CD1c-positive myeloid dendritic cell (primary cell): ENCODE data around the gene GGT6.

ENCODE experiments used
- DNase-seq: peaks from one replicate; pipeline ENCODE4 v3.0.0-alpha.2; 2016; ENCODE audit errors: extremely low spot score

Gene GGT6

GRCh38 chr17:4551141-4551540 is 9.2 kb downstream of the GGT6 start:
- DNase-seq = no peak

DNA sequence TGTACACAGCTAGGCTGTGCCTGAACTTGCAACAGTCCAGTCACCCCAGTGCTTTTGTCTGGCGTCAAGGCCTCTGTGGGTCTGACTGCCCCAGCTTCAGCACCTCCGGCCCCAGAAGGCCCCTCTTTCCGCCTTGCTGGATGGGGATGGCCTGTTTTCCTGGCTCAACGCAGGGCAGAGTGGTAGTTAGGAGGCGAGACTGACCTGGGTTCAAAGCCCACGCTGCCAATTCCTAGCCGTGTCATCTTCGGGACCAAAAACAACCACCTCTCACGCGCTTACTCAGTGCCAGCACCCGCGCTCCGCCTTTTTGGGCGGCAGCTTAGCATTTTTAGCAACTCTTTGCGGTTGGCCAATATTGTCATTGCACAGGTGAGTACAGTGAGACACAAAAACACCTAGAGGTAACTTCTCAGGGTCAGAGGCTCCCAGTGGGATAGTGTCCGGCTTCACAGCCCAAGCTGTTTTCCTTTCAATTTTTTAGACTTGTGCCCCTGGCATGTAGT is 9.8 kb downstream of the GGT6 start:
- no peak for DNase-seq

DNA sequence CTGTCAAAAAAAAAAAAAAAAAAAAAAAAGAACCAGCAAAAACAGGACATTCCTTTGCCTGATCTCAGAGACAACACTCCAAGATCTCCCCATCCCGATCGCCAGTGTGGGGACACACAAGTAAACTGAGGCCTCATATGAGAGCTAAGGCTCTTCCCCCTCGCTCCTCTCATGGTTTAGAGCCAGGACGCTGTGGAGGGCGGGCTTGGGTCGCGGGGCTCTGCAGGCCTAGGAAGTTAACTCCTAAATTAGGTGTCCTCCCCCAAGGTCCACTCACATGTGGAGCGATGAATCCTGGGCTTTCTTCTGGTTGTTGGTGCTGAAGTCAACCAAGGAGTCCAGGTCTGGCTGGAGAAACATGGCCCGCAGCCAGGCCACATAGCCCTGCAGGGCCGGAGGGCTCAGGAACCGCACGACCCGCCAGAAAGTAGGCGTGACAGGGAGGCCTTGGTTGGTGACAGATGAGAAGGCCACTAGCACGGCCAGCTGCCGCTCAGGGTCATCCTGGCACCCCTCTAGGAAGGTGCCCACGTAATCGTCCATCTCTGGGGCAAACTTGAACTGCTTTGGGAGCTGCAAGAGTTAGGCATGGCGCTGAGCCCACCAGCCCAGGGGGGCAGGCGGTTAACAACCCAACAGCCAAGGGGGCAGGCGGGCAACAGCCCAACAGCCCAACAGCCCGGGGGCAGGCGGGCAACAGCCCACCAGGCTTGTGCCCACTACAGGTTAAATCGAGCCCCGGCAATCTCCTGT is 10.4 kb downstream of the GGT6 start:
- no peak for DNase-seq

GRCh38 chr17:4548721-4549531 is 11.5 kb downstream of the GGT6 start:
- no peak for DNase-seq

DNA sequence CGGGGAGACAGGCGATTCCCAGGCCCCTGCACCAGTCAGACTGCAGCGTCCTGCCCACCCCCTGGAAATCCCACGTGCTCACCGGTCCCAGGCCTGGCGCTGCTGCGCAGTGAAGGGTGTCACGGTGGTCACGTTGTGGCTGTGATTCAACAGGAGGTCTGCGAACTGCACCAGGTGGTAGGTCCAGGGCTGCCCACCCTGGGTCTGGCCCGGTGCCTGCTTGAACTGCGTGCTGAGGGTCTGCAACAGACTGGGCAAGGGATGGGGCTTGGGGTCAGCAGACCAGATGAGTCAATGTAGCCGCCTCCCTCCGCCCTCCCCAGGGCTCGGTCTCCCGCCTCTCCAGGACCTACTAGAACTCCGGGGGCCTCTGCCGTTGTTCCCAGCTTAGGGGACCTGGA is 12.3 kb downstream of the GGT6 start:
- no peak for DNase-seq

DNA sequence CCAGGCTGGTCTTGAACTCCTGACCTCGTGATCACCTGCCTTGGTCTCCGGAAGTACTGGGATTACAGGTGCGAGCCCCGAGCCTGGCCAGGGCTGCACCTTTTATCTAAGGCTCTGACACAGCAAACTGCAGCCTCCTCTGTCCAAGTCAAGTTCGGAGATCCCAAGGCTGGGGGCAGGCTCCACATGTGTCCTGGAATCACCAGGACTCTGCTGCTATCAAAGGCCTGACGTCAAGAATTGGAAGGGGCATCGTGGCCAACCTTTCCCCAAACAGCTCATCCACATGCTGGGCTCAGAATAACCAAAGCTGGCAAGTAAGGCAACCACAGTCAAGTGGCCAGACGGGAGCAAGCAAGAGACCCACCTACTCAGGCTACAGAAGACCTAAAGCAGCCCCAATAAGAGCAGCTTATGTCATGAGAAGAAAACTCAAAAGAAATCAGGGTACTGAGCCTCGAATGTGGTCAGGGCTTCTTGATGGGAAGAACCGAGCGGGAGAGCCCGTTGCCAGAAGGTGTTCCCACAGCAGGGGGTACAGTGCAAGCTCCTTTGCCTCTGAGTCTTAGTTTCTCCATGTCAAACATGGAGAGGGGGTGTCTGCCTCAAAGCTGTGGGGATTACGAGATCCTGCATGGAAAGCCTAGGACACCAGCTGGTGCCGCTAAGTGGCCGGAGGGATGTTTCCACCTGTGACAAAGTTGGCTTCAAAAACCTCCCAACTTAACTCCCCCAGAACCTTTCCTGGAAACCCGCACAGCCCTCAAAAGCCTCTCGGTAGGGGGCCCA is 13.1 kb downstream of the GGT6 start:
- DNase-seq = no peak

DNA sequence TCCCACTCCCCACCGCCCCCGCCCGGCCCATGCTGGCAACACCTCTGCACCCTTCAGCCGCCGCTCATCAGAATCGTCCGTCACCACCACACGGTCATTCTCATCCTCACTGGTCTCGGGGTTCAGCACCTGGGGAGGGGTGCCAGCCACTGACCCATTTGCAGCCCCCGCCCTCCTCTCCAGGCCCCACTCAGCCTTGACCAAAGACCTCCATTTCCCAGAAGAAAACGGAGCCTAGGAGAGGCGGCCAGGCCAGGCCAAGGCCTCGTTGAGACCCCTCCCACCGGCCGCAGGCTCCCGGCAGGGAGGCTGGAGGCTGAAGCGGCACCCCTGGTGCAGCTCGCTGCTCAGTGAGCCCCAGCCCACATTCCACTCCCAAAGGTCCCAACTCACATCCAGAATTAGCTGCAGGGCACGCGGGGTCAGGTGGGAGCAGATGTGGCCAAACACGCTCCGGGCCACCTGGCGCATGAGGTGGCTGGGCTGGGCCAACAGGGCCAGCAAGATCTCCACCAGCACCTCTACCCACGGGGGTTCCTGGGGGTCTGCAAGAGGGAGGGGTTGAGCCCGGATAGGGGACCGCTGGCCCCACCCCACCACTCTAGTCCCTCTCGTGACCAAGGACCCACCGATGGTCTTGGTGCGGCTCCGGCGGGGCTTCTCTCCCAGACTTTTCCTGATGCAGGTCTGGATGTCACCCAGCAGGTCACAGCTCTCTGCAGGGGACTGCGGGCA is 15.0 kb downstream of the GGT6 start:
- DNase-seq = no peak

GRCh38 chr17:4544951-4545216 is 15.5 kb downstream of the GGT6 start:
- no peak for DNase-seq

DNA sequence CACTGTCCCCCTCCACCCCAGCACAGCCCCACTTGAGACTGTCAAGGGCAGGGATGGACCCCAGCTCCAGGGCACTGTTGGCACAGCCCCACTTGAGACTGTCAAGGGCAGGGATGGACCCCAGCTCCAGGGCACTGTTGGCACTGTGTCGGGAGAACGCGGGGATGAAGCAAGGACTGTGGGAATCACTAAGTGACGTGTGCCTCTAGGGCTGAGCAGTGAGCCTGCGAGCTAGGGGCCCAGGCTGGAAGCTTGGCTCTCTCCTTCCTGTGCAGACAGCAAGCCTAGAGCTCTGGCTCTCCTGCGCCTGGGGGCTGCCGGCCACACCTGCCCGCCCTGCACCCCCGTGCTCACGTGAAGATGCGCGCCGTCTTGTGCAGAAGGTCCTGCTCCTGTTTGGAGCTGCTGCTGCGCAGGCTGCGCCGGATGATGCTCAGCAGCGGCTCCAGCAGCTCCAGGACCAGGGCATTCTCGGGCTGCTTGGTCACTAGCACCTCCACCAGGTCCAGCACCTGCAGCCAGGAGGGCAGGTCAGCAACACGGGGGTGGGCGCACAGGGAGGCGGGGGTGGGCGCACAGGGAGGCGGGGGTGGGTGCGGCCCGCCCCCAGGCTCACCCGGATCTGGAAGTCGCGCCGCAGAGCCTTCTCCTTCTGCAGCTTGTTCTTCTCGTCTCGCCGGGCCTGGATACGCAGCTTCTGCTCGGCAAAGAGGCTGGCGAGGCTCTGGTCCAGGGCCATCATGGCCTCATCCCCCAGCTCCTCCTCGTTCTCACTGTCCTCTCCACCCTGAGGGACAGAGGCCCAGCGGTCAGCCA is 16.0 kb downstream of the GGT6 start:
- no peak for DNase-seq

DNA sequence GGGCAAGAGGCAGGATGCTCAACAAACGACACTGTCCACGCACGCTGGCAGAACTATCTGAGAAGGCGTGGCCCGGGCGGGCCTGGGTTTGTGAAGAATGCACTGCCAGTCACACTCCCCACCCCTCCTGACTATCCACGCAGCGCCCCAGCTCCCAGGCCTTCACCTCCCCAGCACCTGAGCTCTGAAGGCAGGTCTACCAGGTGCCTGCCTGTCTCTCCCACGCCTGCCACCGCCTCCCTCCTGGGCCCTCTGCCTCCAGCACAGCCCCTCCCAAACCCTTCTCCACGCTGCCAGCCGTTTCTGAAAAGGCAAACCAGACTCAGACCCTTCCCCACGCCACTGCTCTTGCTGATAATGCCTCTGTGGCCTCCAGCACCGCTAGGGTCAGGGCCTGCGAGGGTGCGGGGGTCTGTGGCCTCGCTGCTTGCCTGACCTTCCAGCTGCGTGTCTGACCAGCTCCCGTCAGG is 16.8 kb downstream of the GGT6 start:
- no peak for DNase-seq

DNA sequence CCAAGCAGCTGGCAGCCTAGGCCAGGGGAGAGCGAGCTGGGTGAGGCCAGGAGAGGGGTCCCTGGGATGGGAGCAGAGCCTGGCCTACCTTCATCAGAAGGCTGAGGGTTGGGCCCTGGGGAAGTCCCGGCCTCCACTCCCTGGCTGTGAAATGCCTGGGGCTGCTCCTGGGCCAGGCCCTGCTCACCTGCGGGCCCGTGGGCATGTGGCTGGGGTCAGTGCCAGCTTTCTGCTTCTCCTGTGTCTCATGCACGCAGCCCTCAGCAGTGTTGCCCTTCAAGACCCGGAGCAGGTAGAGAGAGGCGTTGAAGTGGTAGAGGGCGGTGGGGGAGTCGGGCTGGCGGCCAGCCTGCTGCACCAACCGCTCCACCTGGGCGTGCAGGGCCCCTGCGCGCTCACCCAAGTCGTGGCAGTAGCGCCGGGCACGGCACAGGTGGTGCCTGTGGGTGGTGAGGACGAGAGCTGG is 17.6 kb downstream of the GGT6 start:
- DNase-seq = no peak

DNA sequence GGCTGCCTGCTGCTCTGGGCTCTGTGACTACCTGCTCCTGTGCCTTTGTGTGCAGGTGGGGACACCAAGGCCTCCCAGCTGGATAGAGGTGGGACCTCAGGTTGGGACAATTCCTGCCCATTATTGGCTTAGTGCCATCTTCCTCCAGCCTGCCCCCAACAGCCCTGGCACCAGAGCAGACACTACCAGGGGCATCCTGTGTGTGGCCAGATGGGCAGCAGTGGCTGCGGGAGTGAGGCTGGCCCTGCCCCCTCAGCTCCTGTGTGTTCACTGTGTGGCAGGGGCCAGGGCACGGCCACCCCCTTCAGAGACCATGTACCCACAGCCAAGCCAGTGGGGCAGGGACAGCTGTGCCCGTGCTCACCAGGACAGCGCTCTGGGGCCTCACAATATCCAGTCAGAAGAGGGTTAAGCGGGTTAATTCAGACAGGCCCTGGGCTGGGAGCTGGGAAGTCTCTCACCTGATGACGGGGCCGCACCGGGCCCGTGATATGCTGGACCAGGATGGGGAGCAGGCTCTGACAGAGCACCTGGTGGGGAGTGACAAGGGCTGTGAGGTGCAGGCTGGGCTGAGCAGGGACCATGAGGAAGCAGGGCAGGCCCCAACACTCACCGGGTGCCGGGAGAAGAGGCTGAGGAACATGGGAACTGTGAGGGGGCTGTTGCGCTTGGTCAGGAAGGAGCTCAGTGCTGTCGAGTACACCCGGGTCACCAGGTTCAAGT is 18.2 kb downstream of the GGT6 start:
- no peak for DNase-seq

DNA sequence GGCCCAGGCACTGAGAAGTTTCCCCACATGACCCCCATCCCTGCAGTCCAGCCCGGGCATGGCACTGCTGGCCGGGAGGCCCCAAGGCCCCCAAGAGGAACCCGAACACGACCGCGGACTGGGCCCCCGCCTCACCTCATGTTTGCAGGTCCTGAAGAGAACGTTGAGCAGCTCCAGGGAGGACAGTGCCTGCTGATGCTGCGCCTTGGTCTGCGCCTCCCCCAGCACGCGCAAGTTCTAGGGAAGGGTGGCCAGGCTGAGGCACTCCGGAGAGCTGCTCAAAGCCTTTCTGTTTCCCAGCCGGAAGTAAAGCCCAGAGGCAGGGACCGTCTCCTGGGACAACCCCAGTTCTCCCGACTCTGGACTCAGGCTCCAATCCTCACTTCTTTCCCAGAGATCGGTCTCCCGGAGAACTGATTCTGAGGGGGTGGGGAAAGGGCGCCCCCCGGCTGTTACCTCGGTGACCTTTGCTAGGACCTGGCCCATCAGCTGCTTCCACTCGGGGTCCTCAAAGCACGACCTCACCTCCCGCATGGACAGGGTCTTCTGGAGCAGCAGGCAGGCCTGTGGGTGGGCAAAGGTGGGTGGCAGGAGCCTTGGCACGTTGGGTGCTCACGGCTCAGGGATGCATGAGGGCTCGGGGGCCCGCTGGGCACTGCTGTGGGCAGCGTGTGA is 18.9 kb downstream of the GGT6 start:
- no peak for DNase-seq

- DNase-seq = no peak
Observed at GRCh38 chr17:4540687-4541327, 19.6 kb downstream of the GGT6 start.

DNA sequence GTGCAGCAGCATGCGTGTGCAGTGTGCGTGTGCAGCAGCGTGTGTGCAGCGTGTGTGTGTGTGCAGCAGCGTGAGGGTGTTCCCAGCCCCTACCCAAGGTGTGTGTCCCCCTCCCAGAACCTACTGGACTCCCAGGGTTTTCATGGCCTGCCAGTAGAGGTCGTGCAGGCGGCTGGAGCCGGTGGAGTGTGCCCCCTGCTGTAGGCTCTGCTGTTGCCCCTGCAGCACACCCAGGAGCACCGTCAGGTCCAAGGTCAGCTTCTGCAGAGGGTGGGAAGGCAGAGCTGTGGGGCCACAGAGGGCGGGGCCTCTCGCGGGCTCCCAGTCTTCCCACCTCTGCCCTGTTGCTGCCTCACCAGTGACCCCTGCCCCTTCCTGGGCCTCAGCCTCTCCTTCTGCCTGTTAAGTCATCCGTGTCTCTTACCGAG is 20.1 kb downstream of the GGT6 start:
- DNase-seq = no peak

DNA sequence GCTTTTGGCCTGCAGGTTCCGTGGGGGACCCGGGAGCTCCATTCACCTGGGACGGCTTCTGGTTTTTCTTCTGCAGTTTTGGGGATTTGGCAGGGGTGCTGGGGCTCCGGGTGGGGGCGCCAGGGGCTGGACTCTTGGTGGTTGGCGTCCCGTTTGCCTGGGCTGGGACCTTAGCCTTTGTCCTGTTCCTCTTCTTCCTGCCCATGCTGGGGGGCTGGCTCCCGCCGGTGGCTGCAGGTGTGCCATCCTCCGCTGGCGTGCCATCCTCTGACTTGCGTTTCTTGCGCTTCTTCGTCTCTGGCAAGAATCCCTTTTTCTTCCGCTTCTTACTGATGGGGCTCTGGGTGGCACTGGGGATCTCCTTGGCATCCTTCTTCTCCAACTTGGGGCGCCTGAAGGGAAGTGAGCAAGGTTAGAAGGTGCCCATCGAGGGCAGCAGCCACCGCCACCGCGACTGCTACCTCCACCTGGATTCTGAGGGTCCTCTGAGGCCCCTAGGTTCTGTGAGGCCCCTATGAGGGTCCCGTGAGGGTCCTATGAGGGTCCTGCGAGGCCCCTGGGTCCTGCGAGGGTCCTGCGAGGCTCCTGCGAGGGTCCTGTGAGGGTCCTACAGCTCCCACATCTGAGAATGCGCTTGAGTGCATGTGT is 20.7 kb downstream of the GGT6 start:
- no peak for DNase-seq

- no peak for DNase-seq
Observed at GRCh38 chr17:4539025-4539424, 21.4 kb downstream of the GGT6 start.

- DNase-seq = no peak
Observed at GRCh38 chr17:4538236-4539002, 22.0 kb downstream of the GGT6 start.
